SK-N-SH (cell line): ENCODE measurements around the gene MSL1.

Experiments
- ELF1 ChIP-seq: IDR thresholded peaks from 2 replicates; pipeline ENCODE4 v1.4.0; 2012
- EP300 ChIP-seq, 2 experiments: IDR thresholded peaks; 2 replicates each; pipeline versions ENCODE4 v1.4.0 to v1.6.1; 2012; ENCODE audit warnings: borderline replicate concordance in 1 of 2, low read depth in 1 of 2, low read length in 1 of 2
- EZH2phosphoT487 ChIP-seq: fragments of 200-600 bp; sonication (generic); IDR thresholded peaks from 2 replicates; pipeline ENCODE4 v1.6.1; 2017; ENCODE audit warnings: low read depth, mixed run types, mild to moderate bottlenecking, antibody characterized with exemption, moderate library complexity, borderline replicate concordance
- FOSL2 ChIP-seq: IDR thresholded peaks from 2 replicates; pipeline ENCODE4 v1.4.0; 2012; ENCODE audit warnings: low read depth, mild to moderate bottlenecking, moderate library complexity, borderline replicate concordance
- JUND ChIP-seq: IDR thresholded peaks from 2 replicates; pipeline ENCODE4 v1.4.0; 2012
- MXI1 ChIP-seq: IDR thresholded peaks from 2 replicates; pipeline ENCODE4 v1.6.1; 2012; ENCODE audit warnings: mild to moderate bottlenecking, low read depth, low read length, improper control_type of control experiment
- POLR2AphosphoS5 ChIP-seq: IDR thresholded peaks from 2 replicates; pipeline ENCODE4 v1.6.1; 2012; ENCODE audit warnings: low read depth, low read length
- RAD21 ChIP-seq: IDR thresholded peaks from 2 replicates; pipeline ENCODE4 v1.6.1; 2012; ENCODE audit warnings: mild to moderate bottlenecking, low read length
- RFX5 ChIP-seq: IDR thresholded peaks from 2 replicates; pipeline ENCODE4 v1.6.1; 2012; ENCODE audit warnings: mild to moderate bottlenecking, improper control_type of control experiment, low read length
- TCF12 ChIP-seq: IDR thresholded peaks from 2 replicates; pipeline ENCODE4 v1.4.0; 2012
- TF ChIP-seq, protein P1 (sequence below): fragments of 200-600 bp; sonication (generic); IDR thresholded peaks from 2 replicates; pipeline ENCODE4 v1.6.1; 2017; ENCODE audit warnings: antibody characterized with exemption, mild to moderate bottlenecking, moderate library complexity
- TF ChIP-seq, protein P2 (sequence below): fragments of 150-350 bp; IDR thresholded peaks from 2 replicates; pipeline ENCODE4 v1.6.1; 2017; ENCODE audit warnings: antibody characterized with exemption, low read length, low read depth, borderline replicate concordance
- TF ChIP-seq, protein P3 (sequence below): IDR thresholded peaks from 2 replicates; pipeline ENCODE4 v1.6.1; 2012; ENCODE audit warnings: mild to moderate bottlenecking, low read depth, low read length, moderate library complexity
- TF ChIP-seq, protein P4 (sequence below): IDR thresholded peaks from 2 replicates; pipeline ENCODE4 v1.4.0; 2012; ENCODE audit warnings: low read depth

DNA sequence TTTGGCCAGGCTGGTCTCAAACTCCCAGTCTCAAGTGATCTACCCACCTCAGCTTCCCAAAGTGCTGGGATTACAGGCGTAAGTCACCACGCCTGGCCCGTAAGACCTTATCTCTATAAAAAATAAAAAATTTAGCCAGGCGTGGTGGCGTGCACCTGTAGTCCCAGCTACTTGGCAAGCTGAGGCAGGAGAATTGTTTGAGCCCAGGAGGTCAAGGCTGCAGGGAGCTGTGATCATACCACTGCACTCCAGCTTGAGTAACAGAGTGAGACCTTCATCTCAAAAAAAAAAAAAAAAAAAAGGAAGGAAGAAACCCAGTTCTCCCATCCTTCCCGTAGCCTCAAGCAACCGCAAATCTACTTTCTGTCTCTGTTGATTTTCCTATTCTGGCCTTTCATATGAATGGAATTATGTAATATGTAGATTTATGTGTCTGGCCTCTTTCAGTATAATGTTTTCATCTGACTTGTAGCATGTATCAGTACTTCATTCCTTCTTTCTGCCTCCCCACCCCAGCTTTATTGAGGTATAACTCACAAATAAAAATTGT lies 29.7 kb downstream of the MSL1 start:
- TF ChIP-seq, protein P1, sequence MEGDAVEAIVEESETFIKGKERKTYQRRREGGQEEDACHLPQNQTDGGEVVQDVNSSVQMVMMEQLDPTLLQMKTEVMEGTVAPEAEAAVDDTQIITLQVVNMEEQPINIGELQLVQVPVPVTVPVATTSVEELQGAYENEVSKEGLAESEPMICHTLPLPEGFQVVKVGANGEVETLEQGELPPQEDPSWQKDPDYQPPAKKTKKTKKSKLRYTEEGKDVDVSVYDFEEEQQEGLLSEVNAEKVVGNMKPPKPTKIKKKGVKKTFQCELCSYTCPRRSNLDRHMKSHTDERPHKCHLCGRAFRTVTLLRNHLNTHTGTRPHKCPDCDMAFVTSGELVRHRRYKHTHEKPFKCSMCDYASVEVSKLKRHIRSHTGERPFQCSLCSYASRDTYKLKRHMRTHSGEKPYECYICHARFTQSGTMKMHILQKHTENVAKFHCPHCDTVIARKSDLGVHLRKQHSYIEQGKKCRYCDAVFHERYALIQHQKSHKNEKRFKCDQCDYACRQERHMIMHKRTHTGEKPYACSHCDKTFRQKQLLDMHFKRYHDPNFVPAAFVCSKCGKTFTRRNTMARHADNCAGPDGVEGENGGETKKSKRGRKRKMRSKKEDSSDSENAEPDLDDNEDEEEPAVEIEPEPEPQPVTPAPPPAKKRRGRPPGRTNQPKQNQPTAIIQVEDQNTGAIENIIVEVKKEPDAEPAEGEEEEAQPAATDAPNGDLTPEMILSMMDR, result no peak
- TF ChIP-seq, protein P2, sequence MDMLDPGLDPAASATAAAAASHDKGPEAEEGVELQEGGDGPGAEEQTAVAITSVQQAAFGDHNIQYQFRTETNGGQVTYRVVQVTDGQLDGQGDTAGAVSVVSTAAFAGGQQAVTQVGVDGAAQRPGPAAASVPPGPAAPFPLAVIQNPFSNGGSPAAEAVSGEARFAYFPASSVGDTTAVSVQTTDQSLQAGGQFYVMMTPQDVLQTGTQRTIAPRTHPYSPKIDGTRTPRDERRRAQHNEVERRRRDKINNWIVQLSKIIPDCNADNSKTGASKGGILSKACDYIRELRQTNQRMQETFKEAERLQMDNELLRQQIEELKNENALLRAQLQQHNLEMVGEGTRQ, result no peak
- no peak for TF ChIP-seq RFX5
- TF ChIP-seq, protein P3, sequence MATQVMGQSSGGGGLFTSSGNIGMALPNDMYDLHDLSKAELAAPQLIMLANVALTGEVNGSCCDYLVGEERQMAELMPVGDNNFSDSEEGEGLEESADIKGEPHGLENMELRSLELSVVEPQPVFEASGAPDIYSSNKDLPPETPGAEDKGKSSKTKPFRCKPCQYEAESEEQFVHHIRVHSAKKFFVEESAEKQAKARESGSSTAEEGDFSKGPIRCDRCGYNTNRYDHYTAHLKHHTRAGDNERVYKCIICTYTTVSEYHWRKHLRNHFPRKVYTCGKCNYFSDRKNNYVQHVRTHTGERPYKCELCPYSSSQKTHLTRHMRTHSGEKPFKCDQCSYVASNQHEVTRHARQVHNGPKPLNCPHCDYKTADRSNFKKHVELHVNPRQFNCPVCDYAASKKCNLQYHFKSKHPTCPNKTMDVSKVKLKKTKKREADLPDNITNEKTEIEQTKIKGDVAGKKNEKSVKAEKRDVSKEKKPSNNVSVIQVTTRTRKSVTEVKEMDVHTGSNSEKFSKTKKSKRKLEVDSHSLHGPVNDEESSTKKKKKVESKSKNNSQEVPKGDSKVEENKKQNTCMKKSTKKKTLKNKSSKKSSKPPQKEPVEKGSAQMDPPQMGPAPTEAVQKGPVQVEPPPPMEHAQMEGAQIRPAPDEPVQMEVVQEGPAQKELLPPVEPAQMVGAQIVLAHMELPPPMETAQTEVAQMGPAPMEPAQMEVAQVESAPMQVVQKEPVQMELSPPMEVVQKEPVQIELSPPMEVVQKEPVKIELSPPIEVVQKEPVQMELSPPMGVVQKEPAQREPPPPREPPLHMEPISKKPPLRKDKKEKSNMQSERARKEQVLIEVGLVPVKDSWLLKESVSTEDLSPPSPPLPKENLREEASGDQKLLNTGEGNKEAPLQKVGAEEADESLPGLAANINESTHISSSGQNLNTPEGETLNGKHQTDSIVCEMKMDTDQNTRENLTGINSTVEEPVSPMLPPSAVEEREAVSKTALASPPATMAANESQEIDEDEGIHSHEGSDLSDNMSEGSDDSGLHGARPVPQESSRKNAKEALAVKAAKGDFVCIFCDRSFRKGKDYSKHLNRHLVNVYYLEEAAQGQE, result no peak
- no peak for TF ChIP-seq EZH2phosphoT487
- no peak for TF ChIP-seq JUND
- TF ChIP-seq FOSL2, result no peak
- TF ChIP-seq RAD21, result no peak
- no peak for TF ChIP-seq TCF12
- TF ChIP-seq EP300 (IDR thresholded peaks at IDR 0.05; ENCODE audit: borderline replicate concordance in 1 of 2, low read depth in 1 of 2, low read length in 1 of 2), result no peak
- no peak for TF ChIP-seq POLR2AphosphoS5
- TF ChIP-seq MXI1, result no peak
- TF ChIP-seq ELF1, result no peak
- TF ChIP-seq, protein P4, sequence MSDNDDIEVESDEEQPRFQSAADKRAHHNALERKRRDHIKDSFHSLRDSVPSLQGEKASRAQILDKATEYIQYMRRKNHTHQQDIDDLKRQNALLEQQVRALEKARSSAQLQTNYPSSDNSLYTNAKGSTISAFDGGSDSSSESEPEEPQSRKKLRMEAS, result no peak
